HEK293 (cell line): ENCODE data around the gene SYNPO.

Experiments used
- CTCF ChIA-PET: fragments of 350-600 bp; formaldehyde crosslinking; extraction: SDS; loops from one replicate; lab custom pipeline; 2021; ENCODE audit warnings: antibody characterized with exemption; lab: Yijun Ruan, JAX
- POLR2A ChIA-PET: fragments of 300-600 bp; formaldehyde crosslinking; extraction: SDS; loops from one replicate; lab custom pipeline; 2020; ENCODE audit warnings: antibody characterized with exemption, inconsistent platforms; lab: Yijun Ruan, JAX
- H3K27ac ChIP-seq: fragments of 200-500 bp; sonication (Bioruptor generic); 2 replicates; pipeline ENCODE4 v1.5.1; 2014; ENCODE audit warnings: low read depth, low read length, control low read depth, inconsistent platforms; ENCODE audit errors: extremely low read depth
- H3K36me3 ChIP-seq, 2 experiments: fragments of 200-500 bp in 1 of 2; sonication (Bioruptor generic) in 1 of 2; 1 replicate in 1 of 2; 2 replicates in 1 of 2; pipeline ENCODE4 v1.5.1; 2014 to 2017; ENCODE audit warnings: inconsistent platforms in 2 of 2, low read length in 2 of 2; ENCODE audit not compliant: control insufficient read depth in 2 of 2, insufficient read depth in 1 of 2
- H3K4me1 ChIP-seq: fragments of 200-500 bp; sonication (Bioruptor generic); 2 replicates; pipeline ENCODE4 v1.5.1; 2014; ENCODE audit warnings: mild to moderate bottlenecking, low read length, inconsistent platforms; ENCODE audit not compliant: control insufficient read depth, insufficient read depth
- H3K4me3 ChIP-seq: 2 replicates; pipeline ENCODE4 v1.5.1; 2011; ENCODE audit warnings: low read depth, mild to moderate bottlenecking, control low read depth, low read length, moderate library complexity
- H3K9me3 ChIP-seq: fragments of 200-500 bp; sonication (Bioruptor generic); 2 replicates; pipeline ENCODE4 v1.5.1; 2014; ENCODE audit warnings: low read depth, low read length, inconsistent platforms; ENCODE audit not compliant: control insufficient read depth, insufficient read depth
- GLIS2 ChIP-seq: fragments of 450-650 bp; formaldehyde crosslinking; IDR thresholded peaks from 2 replicates; pipeline ENCODE4 v1.5.1; 2016; ENCODE audit warnings: missing biosample characterization, missing genetic modification characterization
- HOXA7 ChIP-seq: sonication (generic); formaldehyde crosslinking; IDR thresholded peaks from 2 replicates; pipeline ENCODE4 v1.8.1; 2022; ENCODE audit warnings: missing genetic modification reagents, borderline replicate concordance
- KLF1 ChIP-seq: fragments of 450-650 bp; formaldehyde crosslinking; IDR thresholded peaks from 2 replicates; pipeline ENCODE4 v1.5.1; 2016; ENCODE audit warnings: missing biosample characterization, missing genetic modification characterization
- KLF7 ChIP-seq: fragments of 450-650 bp; formaldehyde crosslinking; IDR thresholded peaks from 2 replicates; pipeline ENCODE4 v1.5.1; 2016; ENCODE audit warnings: missing biosample characterization, missing genetic modification characterization, borderline replicate concordance
- OVOL3 ChIP-seq: fragments of 450-650 bp; formaldehyde crosslinking; IDR thresholded peaks from 2 replicates; pipeline ENCODE4 v1.5.1; 2016; ENCODE audit warnings: missing biosample characterization, missing genetic modification characterization
- RBAK ChIP-seq: fragments of 450-650 bp; formaldehyde crosslinking; IDR thresholded peaks from 2 replicates; pipeline ENCODE4 v1.5.1; 2016; ENCODE audit warnings: missing biosample characterization, missing genetic modification characterization
- SCRT2 ChIP-seq: fragments of 450-650 bp; formaldehyde crosslinking; IDR thresholded peaks from 2 replicates; pipeline ENCODE4 v1.5.1; 2016; ENCODE audit warnings: missing biosample characterization, missing genetic modification characterization
- YY1 ChIP-seq: fragments of 450-650 bp; formaldehyde crosslinking; IDR thresholded peaks from 2 replicates; pipeline ENCODE4 v1.5.1; 2018; ENCODE audit warnings: missing biosample characterization, missing genetic modification characterization
- ZBTB11 ChIP-seq: fragments of 450-650 bp; formaldehyde crosslinking; conservative IDR thresholded peaks from 2 replicates; pipeline ENCODE4 v1.5.1; 2016; ENCODE audit warnings: low read depth, missing biosample characterization, missing genetic modification characterization
- ZBTB20 ChIP-seq: fragments of 450-650 bp; formaldehyde crosslinking; IDR thresholded peaks from 2 replicates; pipeline ENCODE4 v1.5.1; 2016; ENCODE audit warnings: missing biosample characterization, missing genetic modification characterization
- ZBTB6 ChIP-seq: fragments of 450-650 bp; formaldehyde crosslinking; IDR thresholded peaks from 2 replicates; pipeline ENCODE4 v1.5.1; 2017; ENCODE audit warnings: missing biosample characterization, missing genetic modification characterization
- ZIC2 ChIP-seq: fragments of 450-650 bp; formaldehyde crosslinking; IDR thresholded peaks from 2 replicates; pipeline ENCODE4 v1.5.1; 2016; ENCODE audit warnings: missing biosample characterization, missing genetic modification characterization
- ZNF114 ChIP-seq: fragments of 450-650 bp; formaldehyde crosslinking; IDR thresholded peaks from 2 replicates; pipeline ENCODE4 v1.5.0; 2017; ENCODE audit warnings: missing biosample characterization, missing genetic modification characterization
- ZNF175 ChIP-seq: fragments of 450-650 bp; formaldehyde crosslinking; IDR thresholded peaks from 2 replicates; pipeline ENCODE4 v1.5.1; 2016; ENCODE audit warnings: missing biosample characterization, missing genetic modification characterization
- ZNF202 ChIP-seq: fragments of 450-650 bp; formaldehyde crosslinking; IDR thresholded peaks from 2 replicates; pipeline ENCODE4 v1.5.1; 2016; ENCODE audit warnings: missing biosample characterization, missing genetic modification characterization, borderline replicate concordance
- ZNF324 ChIP-seq: fragments of 450-650 bp; formaldehyde crosslinking; IDR thresholded peaks from 2 replicates; pipeline ENCODE4 v1.5.1; 2016; ENCODE audit warnings: missing biosample characterization, missing genetic modification characterization
- ZNF335 ChIP-seq: fragments of 450-650 bp; formaldehyde crosslinking; conservative IDR thresholded peaks from 2 replicates; pipeline ENCODE4 v1.5.1; 2016; ENCODE audit warnings: missing biosample characterization, missing genetic modification characterization
- ZNF514 ChIP-seq: fragments of 450-650 bp; formaldehyde crosslinking; IDR thresholded peaks from 2 replicates; pipeline ENCODE4 v1.5.1; 2016; ENCODE audit warnings: missing biosample characterization, missing genetic modification characterization
- ZNF529 ChIP-seq: fragments of 450-650 bp; formaldehyde crosslinking; IDR thresholded peaks from 2 replicates; pipeline ENCODE4 v1.5.1; 2017; ENCODE audit warnings: missing genetic modification characterization, missing biosample characterization; ENCODE audit not compliant: insufficient replicate concordance
- ZNF600 ChIP-seq: fragments of 450-650 bp; formaldehyde crosslinking; IDR thresholded peaks from 2 replicates; pipeline ENCODE4 v1.5.1; 2016; ENCODE audit warnings: missing biosample characterization, missing genetic modification characterization
- ZNF623 ChIP-seq: fragments of 450-650 bp; formaldehyde crosslinking; IDR thresholded peaks from 2 replicates; pipeline ENCODE4 v1.5.1; 2016; ENCODE audit warnings: missing biosample characterization, missing genetic modification characterization
- ZNF660 ChIP-seq: fragments of 450-650 bp; IDR thresholded peaks from 2 replicates; pipeline ENCODE4 v1.5.1; 2018; ENCODE audit warnings: missing biosample characterization, mild to moderate bottlenecking, missing genetic modification characterization
- ZNF664 ChIP-seq: fragments of 450-650 bp; formaldehyde crosslinking; IDR thresholded peaks from 2 replicates; pipeline ENCODE4 v1.5.1; 2016; ENCODE audit warnings: missing biosample characterization, missing genetic modification characterization
- ZNF670 ChIP-seq: fragments of 450-650 bp; formaldehyde crosslinking; IDR thresholded peaks from 2 replicates; pipeline ENCODE4 v1.5.1; 2016; ENCODE audit warnings: missing biosample characterization, missing genetic modification characterization, low read depth
- ZNF677 ChIP-seq: fragments of 450-650 bp; IDR thresholded peaks from 2 replicates; pipeline ENCODE4 v1.5.0; 2018; ENCODE audit warnings: missing biosample characterization, mild to moderate bottlenecking, missing genetic modification characterization, moderate library complexity
- ZXDB ChIP-seq: fragments of 450-650 bp; formaldehyde crosslinking; IDR thresholded peaks from 2 replicates; pipeline ENCODE4 v1.5.1; 2016; ENCODE audit warnings: missing biosample characterization, missing genetic modification characterization
- TF ChIP-seq, protein P1 (sequence below): fragments of 450-650 bp; formaldehyde crosslinking; IDR thresholded peaks from 2 replicates; pipeline ENCODE4 v1.5.1; 2016; ENCODE audit warnings: missing biosample characterization, missing genetic modification characterization
- TF ChIP-seq, protein P2 (sequence below): fragments of 450-650 bp; formaldehyde crosslinking; IDR thresholded peaks from 2 replicates; pipeline ENCODE4 v1.5.1; 2016; ENCODE audit warnings: missing biosample characterization, missing genetic modification characterization

The SYNPO gene

GRCh38 chr5:150651924-150652671 lies 11.6 kb downstream of the SYNPO start:
- no peak overlapping the region for H3K4me3 ChIP-seq
- no peak overlapping the region for H3K27ac ChIP-seq
- H3K9me3 ChIP-seq, result no peaks in the 10 kb centered on the region
- H3K4me1 ChIP-seq, result no peaks in the 10 kb centered on the region
- CTCF ChIA-PET, result interaction anchor here (0.9 to 9.2 kb wide), 7 partner anchors 8 to 92 kb away, joined by 3 to 161 read pairs (median 4); no protein-coding TSS in a partner anchor
- no peaks in the 10 kb centered on the region for H3K36me3 ChIP-seq
- POLR2A ChIA-PET, result interaction anchor here (0.6 to 1.4 kb wide), 2 partner anchors 10 to 25 kb away, joined by 3 to 5 read pairs; no protein-coding TSS in a partner anchor
- TF ChIP-seq ZNF664 (tag by site-specific recombination) (no peak), ZNF660 (tag by site-specific recombination) (no peak), ZNF677 (tag by site-specific recombination) (no peak), GLIS2 (tag by site-specific recombination) (peak; percentile 39; the same call in 1 of the 2 replicates), ZNF600 (tag by site-specific recombination) (peak; percentile 79), ZNF335 (tag by site-specific recombination) (0 out of 2 replicates have a peak, but pooled peaks have one; percentile 45), KLF7 (tag by site-specific recombination) (no peak), OVOL3 (tag by site-specific recombination) (no peak), HOXA7 (CRISPR knock-in tag) (no peak), ZNF623 (tag by site-specific recombination) (no peak), SCRT2 (tag by site-specific recombination) (no peak), RBAK (tag by site-specific recombination) (no peak), ZNF114 (tag by site-specific recombination) (no peak), ZXDB (tag by site-specific recombination) (no peak), ZIC2 (peak; percentile 22; the same call in 1 of the 2 replicates), KLF1 (tag by site-specific recombination) (no peak), ZNF175 (no peak), ZNF670 (tag by site-specific recombination) (no peak), YY1 (tag by site-specific recombination) (no peak), ZNF529 (tag by site-specific recombination) (no peak), ZNF514 (no peak), ZNF202 (tag by site-specific recombination) (no peak), ZNF324 (tag by site-specific recombination) (no peak), ZBTB6 (tag by site-specific recombination) (no peak), ZBTB11 (tag by site-specific recombination) (no peak), ZBTB20 (no peak)
- TF ChIP-seq, protein P1, sequence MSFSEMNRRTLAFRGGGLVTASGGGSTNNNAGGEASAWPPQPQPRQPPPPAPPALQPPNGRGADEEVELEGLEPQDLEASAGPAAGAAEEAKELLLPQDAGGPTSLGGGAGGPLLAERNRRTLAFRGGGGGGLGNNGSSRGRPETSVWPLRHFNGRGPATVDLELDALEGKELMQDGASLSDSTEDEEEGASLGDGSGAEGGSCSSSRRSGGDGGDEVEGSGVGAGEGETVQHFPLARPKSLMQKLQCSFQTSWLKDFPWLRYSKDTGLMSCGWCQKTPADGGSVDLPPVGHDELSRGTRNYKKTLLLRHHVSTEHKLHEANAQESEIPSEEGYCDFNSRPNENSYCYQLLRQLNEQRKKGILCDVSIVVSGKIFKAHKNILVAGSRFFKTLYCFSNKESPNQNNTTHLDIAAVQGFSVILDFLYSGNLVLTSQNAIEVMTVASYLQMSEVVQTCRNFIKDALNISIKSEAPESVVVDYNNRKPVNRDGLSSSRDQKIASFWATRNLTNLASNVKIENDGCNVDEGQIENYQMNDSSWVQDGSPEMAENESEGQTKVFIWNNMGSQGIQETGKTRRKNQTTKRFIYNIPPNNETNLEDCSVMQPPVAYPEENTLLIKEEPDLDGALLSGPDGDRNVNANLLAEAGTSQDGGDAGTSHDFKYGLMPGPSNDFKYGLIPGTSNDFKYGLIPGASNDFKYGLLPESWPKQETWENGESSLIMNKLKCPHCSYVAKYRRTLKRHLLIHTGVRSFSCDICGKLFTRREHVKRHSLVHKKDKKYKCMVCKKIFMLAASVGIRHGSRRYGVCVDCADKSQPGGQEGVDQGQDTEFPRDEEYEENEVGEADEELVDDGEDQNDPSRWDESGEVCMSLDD (tag by site-specific recombination), result no peak
- TF ChIP-seq, protein P2, sequence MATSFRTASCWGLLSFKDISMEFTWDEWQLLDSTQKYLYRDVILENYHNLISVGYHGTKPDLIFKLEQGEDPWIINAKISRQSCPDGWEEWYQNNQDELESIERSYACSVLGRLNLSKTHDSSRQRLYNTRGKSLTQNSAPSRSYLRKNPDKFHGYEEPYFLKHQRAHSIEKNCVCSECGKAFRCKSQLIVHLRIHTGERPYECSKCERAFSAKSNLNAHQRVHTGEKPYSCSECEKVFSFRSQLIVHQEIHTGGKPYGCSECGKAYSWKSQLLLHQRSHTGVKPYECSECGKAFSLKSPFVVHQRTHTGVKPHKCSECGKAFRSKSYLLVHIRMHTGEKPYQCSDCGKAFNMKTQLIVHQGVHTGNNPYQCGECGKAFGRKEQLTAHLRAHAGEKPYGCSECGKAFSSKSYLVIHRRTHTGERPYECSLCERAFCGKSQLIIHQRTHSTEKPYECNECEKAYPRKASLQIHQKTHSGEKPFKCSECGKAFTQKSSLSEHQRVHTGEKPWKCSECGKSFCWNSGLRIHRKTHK, result no peak
